GM18870 (cell line): ENCODE data around the gene PCNX1.
"Not testable (repeated sequence)": the region's sequence is repeated elsewhere in the genome, so short reads cannot be mapped to it uniquely, and the experiment has no call there.

Experiments
- ATAC-seq: cut with Tn5 transposase; IDR thresholded peaks from one replicate; pipeline ENCODE4 v1.9.1; 2021; ENCODE audit warnings: moderate library complexity; ENCODE audit not compliant: unreplicated experiment

The PCNX1 gene

DNA sequence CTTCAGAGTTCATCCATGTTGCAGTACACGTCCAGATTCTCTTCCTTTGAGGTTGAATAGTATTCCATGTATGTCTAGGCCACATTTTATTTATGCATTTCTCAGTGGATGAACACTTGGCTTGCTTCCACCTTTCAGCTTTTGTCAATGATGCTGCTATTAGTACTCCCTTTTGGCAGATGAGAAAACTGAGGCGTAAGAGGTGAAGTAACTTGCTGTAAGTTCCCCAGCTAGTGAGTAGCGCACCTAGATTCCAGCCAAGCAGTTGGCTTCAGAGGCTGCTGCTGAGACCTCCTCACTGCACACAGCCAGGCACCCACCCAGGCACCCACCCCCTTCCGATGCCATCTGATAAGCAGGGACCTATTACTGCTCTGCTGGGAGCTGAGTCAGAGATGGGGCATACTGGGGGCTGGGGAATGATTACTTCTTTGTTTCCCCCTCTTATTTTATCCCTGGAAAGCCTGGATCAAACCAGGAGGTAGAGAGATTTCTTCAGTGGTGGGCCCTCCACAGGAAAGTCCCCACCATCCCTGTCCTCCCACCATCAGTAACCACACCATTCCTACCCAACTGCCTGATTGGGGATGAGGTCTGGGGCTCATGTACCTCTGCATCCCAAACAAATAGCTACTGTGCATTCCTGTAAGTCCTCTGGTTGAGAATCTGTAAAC is 234.6 kb downstream of the PCNX1 start:
- no peak for ATAC-seq

DNA sequence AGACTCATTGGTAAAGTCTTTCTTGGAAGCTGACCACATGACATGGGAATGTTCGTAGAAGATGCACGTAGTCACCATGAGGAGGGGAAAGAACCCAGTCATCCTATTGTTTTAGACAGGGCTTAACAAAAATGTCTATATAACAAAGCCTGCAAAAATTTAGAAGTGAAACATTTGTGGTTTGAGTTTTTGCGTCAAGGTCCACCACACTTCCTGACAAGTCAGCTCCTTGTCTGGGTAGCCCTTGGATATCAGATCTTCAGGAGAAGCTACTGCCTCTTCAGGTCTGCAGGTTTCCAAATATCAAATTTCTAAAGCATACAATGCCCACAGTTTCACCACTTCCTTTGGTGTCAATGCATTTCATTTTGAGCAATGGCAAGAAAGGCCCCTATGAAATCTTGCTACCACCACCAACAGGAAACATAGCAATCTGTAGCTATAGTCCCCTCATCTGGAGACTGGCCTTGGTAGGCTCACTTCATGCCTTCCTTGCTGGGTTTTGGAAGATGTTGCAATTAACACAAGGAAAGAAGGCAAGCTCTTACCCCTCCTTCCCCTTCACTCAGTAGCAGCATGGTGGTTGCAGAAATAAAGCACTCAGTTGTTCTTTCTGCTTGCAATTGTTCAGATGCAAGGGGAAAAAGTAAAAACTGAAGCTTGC is 235.2 kb downstream of the PCNX1 start:
- ATAC-seq, result no peak

DNA sequence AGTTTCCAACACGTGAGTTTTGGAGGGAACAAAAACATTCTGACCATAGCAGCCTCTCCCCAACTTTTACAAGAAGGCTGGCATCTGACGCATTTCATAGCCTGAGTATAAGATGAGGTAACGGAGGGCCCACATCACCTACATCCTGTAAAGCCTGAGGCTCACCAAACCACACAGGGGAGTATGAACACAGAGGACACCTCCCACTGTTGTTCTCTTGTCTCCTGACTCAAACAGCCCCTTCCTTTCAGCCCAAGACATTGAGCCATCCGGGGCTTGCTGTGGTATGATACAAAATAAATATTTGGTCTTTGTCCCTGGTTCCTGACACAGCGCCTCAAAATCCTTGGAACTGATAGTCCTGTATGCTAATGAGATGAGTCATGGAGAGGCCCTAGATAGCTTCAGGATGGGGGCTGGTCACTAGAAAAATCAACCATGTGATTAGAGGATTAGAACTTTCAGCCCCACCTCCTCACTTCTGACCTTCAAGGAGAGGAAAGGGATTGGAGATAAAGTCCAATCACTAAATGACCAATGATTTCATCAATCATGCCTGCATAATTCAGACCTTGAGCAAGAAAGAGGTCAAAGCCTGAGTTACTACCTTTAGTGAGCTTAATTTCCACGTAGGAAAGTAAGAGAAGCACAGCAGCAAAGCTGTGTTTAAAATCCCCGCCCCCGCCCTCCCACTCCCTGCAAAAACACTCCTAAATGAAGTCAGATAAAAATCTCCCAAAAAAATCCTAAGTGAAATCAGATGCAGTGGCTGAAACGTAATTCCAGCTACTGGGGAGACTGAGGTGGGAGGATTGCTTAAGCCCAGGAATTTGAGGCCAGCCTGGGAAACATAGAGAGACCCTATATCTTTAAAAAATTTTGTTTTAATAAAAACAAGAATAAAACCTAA is 236.4 kb downstream of the PCNX1 start:
- no peak for ATAC-seq

DNA sequence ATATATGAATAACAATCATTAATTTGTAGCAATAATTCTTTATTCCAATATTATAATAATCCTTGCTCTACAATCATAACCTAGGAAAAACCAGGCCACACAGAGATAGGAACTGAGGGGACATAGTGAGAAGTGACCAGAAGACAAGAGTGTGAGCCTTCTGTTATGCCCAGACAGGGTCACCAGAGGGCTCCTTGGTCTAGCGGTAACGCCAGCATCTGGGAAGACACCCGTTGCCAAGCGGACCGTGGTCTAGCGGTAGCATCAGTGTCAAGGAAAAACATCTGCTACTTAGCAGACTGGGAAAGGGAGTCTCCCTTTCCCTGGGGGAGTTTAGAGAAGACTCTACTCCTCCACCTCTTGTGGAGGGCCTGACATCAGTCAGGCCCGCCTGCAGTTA is 240.1 kb downstream of the PCNX1 start:
- not testable (repeated sequence) for ATAC-seq

DNA sequence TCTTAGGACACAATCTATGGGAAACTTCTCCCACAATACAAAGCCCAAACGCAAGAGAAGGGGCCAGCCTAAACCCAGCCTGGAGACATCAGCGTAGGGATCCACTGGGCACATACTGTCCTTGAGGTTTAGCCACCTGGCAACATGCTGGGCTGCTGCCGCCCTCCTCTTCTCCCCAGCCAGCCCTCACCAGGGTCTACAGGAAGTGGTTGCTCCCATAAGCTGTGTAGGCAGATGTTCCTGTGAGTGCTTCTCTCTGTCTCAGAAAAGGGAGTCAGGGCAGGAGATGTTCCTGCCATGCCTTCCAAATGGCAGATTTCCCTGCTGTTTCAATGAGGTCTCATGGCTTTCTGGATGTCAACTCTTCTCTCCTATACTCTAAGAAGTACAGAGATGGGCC is 241.4 kb downstream of the PCNX1 start:
- ATAC-seq, result no peak

DNA sequence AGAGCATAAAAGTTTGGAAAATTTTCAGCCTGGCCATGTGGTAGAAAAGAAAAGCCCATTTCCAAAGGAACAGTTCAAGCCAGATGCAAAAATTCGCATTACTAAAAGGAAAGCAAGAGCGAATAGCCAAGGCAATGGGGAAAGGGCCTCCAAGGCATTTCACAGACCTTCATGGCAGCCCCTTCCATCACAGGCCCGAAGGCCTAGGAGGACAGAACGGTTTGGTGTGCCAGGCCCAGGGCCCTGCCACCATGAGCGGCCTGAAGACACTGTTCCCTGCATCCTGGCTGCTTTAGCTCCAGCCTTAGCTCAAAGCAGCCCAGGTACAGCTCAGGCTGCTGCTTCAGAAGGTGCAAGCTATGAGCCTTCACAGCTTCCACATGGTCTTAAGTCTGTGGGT is 243.5 kb downstream of the PCNX1 start:
- ATAC-seq, result no peak

DNA sequence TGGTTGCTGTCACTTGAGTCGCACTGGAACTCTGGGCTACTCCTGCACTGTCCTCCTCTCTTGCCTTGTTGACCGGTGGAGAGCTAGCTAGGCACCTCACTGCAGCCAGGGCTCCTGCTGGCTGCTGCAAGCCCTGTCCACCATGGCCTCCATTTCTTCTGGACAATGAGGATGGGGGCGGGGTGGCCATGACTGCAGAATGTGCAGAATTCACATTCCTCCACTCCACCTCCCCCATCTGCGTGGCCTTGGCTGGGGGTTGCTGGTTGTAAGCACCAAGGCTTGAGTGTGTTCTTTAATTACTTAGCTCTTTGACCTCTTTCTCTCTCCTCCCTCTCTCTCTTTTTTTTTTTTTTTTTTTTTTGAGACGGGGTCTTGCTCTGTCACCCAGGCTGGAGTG is 248.5 kb downstream of the PCNX1 start:
- no peak for ATAC-seq

DNA sequence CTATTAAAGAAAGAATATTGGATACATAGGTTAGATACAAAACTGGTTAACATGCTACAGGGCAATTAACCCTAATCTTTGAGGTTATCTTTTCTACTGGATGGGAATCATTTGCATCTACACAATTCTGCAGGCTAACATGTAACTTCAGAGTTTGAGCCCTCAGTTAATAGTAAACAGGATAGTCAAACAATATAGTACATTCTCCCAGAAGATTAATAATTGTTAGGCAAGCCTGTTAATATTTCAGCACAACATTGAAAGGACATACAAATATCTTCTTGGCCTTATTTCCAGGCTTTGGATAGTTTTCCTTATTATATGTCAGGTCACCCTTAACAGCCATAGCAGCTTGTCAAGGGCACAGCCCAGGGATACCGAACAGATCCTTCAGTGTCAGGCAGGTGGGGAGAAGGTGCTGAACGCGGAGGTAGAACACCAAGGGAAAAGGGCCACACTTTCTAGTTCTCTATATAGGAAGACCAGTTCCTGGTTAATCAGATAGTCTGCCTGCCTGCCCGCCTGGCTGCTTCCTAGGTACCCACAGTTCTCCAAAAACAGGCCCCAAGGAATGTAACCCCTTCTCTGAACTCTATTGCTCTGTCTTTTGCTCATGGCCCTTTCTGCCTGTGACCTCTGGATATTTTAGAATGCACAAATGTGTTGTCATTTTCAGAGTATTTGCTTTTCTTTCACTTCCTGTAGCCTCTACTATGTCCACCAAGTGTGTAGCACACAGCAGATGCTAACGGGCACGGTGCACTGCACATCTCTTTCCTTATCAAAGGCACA is 256.0 kb downstream of the PCNX1 start:
- ATAC-seq, result no peak

DNA sequence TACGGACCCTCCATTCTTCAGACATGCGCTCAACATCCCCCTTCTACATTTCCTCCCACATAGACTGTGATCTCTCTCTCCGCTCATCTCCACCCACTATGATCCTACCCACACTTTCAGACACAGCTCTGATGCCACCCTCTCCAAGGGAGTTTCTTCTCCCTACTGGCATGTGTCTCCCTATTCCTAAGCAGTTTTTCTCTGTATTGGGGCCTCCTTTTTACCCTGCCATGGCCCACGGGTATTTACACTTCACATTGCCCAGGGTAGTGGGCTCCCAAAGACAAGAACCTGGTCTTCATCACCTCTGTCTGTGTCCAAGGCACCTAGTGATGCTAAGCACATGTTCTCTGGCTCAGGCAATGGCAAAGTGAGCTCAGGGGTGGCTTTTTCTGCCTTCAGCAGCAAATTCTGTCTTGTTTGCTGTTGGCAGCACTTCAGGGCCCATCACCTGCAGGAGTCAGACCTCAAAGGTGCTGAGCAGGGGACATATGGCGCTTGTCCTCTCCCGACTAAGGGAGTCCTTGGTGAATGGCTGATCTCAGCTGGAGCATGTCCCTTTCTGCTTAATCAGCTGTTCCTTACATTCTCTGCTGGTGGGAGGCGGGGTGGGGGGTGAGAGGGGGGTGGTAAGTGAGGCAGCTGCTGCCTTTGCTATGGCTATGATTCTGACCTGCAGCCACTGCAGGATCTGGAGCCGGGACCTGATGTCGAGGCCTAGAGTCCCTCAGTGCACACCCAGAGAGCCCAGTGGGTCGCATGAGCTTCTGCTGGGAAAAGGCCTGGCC is 256.8 kb downstream of the PCNX1 start:
- no peak for ATAC-seq
